Measurements from ENCODE around the gene AP4B1.

AP4B1 gene

GRCh38 chr1:113929750-113930498 is 25.3 kb upstream of the AP4B1 start:
- FAIRE-seq: no peak

GRCh38 chr1:113928941-113929749 is 24.5 kb upstream of the AP4B1 start, which contains the start of gene HIPK1:
Gene HIPK1 (plus strand): TSS chr1:113929324.
- FAIRE-seq: no peak

- FAIRE-seq: no peak
Measured at GRCh38 chr1:113928187-113928930, 23.8 kb upstream of the AP4B1 start.

GRCh38 chr1:113924473-113924872 is 19.9 kb upstream of the AP4B1 start:
- FAIRE-seq: no peak

GRCh38 chr1:113922957-113923356 is 18.4 kb upstream of the AP4B1 start:
- no peak for FAIRE-seq

- no peak for FAIRE-seq
Measured at GRCh38 chr1:113918243-113918642, 13.6 kb upstream of the AP4B1 start.

GRCh38 chr1:113917400-113918082 is 12.9 kb upstream of the AP4B1 start:
- no peak for FAIRE-seq

GRCh38 chr1:113916974-113917373 is 12.4 kb upstream of the AP4B1 start:
- no peak for FAIRE-seq

- peak; percentile 54 for FAIRE-seq
Measured at GRCh38 chr1:113913887-113914664, 9.5 kb upstream of the AP4B1 start.

- FAIRE-seq: no peak
Measured at GRCh38 chr1:113913312-113913668, 8.7 kb upstream of the AP4B1 start.

- FAIRE-seq: no peak
Measured at GRCh38 chr1:113912594-113913311, 8.2 kb upstream of the AP4B1 start.

- FAIRE-seq: no peak
Measured at GRCh38 chr1:113905435-113905861, 849 bp upstream of the AP4B1 start.

- no peak for FAIRE-seq
Measured at GRCh38 chr1:113904293-113904673, 316 bp downstream of the AP4B1 start.

GRCh38 chr1:113903501-113904292 is 902 bp downstream of the AP4B1 start:
- FAIRE-seq: no peak

- no peak for FAIRE-seq
Measured at GRCh38 chr1:113901191-113901590, 3.4 kb downstream of the AP4B1 start.

GRCh38 chr1:113899111-113899510 is 5.5 kb downstream of the AP4B1 start:
- FAIRE-seq: no peak

GRCh38 chr1:113898241-113898814 is 6.3 kb downstream of the AP4B1 start:
- FAIRE-seq: no peak

- no peak for FAIRE-seq
Measured at GRCh38 chr1:113895961-113896360, 8.6 kb downstream of the AP4B1 start.

GRCh38 chr1:113895098-113895497 is 9.5 kb downstream of the AP4B1 start:
- no peak for FAIRE-seq

GRCh38 chr1:113893267-113893666 is 11.3 kb downstream of the AP4B1 start:
- no peak for FAIRE-seq

Measured in A204.1 (cell line).